HEK293 (cell line): ENCODE data around the gene OLA1.
A peak's percentile ranks its signal among the peaks of the same experiment; 100 is the strongest.

Experiments used
- CTCF ChIA-PET: fragments of 350-600 bp; formaldehyde crosslinking; extraction: SDS; loops from one replicate; lab custom pipeline; 2021; ENCODE audit warnings: antibody characterized with exemption; lab: Yijun Ruan, JAX
- POLR2A ChIA-PET: fragments of 300-600 bp; formaldehyde crosslinking; extraction: SDS; loops from one replicate; lab custom pipeline; 2020; ENCODE audit warnings: antibody characterized with exemption, inconsistent platforms; lab: Yijun Ruan, JAX
- H3K27ac ChIP-seq: fragments of 200-500 bp; sonication (Bioruptor generic); 2 replicates; pipeline ENCODE4 v1.5.1; 2014; ENCODE audit warnings: low read depth, low read length, control low read depth, inconsistent platforms; ENCODE audit errors: extremely low read depth
- H3K36me3 ChIP-seq, 2 experiments: fragments of 200-500 bp in 1 of 2; sonication (Bioruptor generic) in 1 of 2; 1 replicate in 1 of 2; 2 replicates in 1 of 2; pipeline ENCODE4 v1.5.1; 2014 to 2017; ENCODE audit warnings: inconsistent platforms in 2 of 2, low read length in 2 of 2; ENCODE audit not compliant: control insufficient read depth in 2 of 2, insufficient read depth in 1 of 2
- H3K4me1 ChIP-seq: fragments of 200-500 bp; sonication (Bioruptor generic); 2 replicates; pipeline ENCODE4 v1.5.1; 2014; ENCODE audit warnings: mild to moderate bottlenecking, low read length, inconsistent platforms; ENCODE audit not compliant: control insufficient read depth, insufficient read depth
- H3K4me3 ChIP-seq: 2 replicates; pipeline ENCODE4 v1.5.1; 2011; ENCODE audit warnings: low read depth, mild to moderate bottlenecking, control low read depth, low read length, moderate library complexity
- H3K9me3 ChIP-seq: fragments of 200-500 bp; sonication (Bioruptor generic); 2 replicates; pipeline ENCODE4 v1.5.1; 2014; ENCODE audit warnings: low read depth, low read length, inconsistent platforms; ENCODE audit not compliant: control insufficient read depth, insufficient read depth
- GLI2 ChIP-seq: fragments of 450-650 bp; formaldehyde crosslinking; IDR thresholded peaks from 2 replicates; pipeline ENCODE4; 2017; ENCODE audit warnings: missing biosample characterization, missing genetic modification characterization, low read depth, borderline replicate concordance
- PRDM1 ChIP-seq: fragments of 450-650 bp; formaldehyde crosslinking; IDR thresholded peaks from 2 replicates; pipeline ENCODE4; 2016; ENCODE audit warnings: missing biosample characterization, missing genetic modification characterization
- SCRT2 ChIP-seq: fragments of 450-650 bp; formaldehyde crosslinking; IDR thresholded peaks from 2 replicates; pipeline ENCODE4 v1.5.1; 2016; ENCODE audit warnings: missing biosample characterization, missing genetic modification characterization
- ZEB2 ChIP-seq: fragments of 450-650 bp; formaldehyde crosslinking; IDR thresholded peaks from 2 replicates; pipeline ENCODE4 v1.5.1; 2016; ENCODE audit warnings: missing biosample characterization, missing genetic modification characterization
- ZNF354C ChIP-seq: fragments of 450-650 bp; formaldehyde crosslinking; IDR thresholded peaks from 2 replicates; pipeline ENCODE4 v1.5.1; 2016; ENCODE audit warnings: missing biosample characterization, missing genetic modification characterization, low read depth, borderline replicate concordance
- ZNF426 ChIP-seq: fragments of 450-650 bp; formaldehyde crosslinking; IDR thresholded peaks from 2 replicates; pipeline ENCODE4 v1.5.1; 2017; ENCODE audit warnings: missing biosample characterization, missing genetic modification characterization, mild to moderate bottlenecking, inconsistent platforms, moderate library complexity
- ZNF529 ChIP-seq: fragments of 450-650 bp; formaldehyde crosslinking; IDR thresholded peaks from 2 replicates; pipeline ENCODE4 v1.5.1; 2017; ENCODE audit warnings: missing genetic modification characterization, missing biosample characterization; ENCODE audit not compliant: insufficient replicate concordance
- ZNF629 ChIP-seq: fragments of 450-650 bp; formaldehyde crosslinking; IDR thresholded peaks from 2 replicates; pipeline ENCODE4 v1.5.1; 2017; ENCODE audit warnings: missing biosample characterization, missing genetic modification characterization
- ZNF747 ChIP-seq: fragments of 450-650 bp; formaldehyde crosslinking; IDR thresholded peaks from 2 replicates; pipeline ENCODE4 v1.5.1; 2016; ENCODE audit warnings: missing biosample characterization, missing genetic modification characterization
- TF ChIP-seq, protein P1 (sequence below): fragments of 450-650 bp; formaldehyde crosslinking; IDR thresholded peaks from 2 replicates; pipeline ENCODE4 v1.5.1; 2016; ENCODE audit warnings: missing biosample characterization, missing genetic modification characterization
- TF ChIP-seq, protein P2 (sequence below): fragments of 450-650 bp; formaldehyde crosslinking; IDR thresholded peaks from 2 replicates; pipeline ENCODE4 v1.5.1; 2017; ENCODE audit warnings: missing biosample characterization, missing genetic modification characterization
- TF ChIP-seq, protein P3 (sequence below): fragments of 450-650 bp; formaldehyde crosslinking; IDR thresholded peaks from 2 replicates; pipeline ENCODE4 v1.5.1; 2017; ENCODE audit warnings: missing biosample characterization, missing genetic modification characterization
- TF ChIP-seq, protein P4 (sequence below): fragments of 450-650 bp; formaldehyde crosslinking; IDR thresholded peaks from 2 replicates; pipeline ENCODE4 v1.5.1; 2016; ENCODE audit warnings: missing biosample characterization, missing genetic modification characterization

The OLA1 gene

DNA sequence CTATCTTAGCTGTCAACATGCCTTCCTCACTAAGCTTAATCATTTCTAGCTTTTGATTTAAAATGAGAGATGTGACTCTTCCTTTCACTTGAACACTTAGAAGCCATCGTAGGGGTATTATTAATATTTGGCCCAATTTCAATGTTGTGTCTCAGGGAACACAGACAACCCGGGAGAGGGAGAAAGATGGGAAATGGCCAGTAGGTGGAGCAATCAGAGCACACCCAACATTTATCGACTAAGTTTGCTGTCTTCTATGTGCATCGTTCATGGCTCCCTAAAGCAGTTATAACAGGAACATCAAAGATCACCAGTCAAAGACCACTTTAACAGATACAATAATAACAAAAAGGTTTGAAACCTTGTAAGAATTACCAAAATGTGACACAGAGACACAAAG is 110.2 kb downstream of the OLA1 start:
- Histone ChIP-seq H3K9me3 (no peaks in the 10 kb centered on the region), H3K4me3 (no peak overlapping the region), H3K36me3 (peaks cover 0 to 25% of the 10 kb centered on the region in 2 experiments; a peak in 1 of 3 replicates), H3K27ac (no peak overlapping the region), H3K4me1 (no peaks in the 10 kb centered on the region)
- ChIA-PET CTCF (interaction anchor here (0.7 to 1.7 kb wide), 12 partner anchors 10 to 1958 kb away, joined by 3 to 6 read pairs (median 4); no protein-coding TSS in a partner anchor), POLR2A (no interaction called here)
- no peak for TF ChIP-seq SCRT2 (tag by site-specific recombination)
- no peak for TF ChIP-seq GLI2

DNA sequence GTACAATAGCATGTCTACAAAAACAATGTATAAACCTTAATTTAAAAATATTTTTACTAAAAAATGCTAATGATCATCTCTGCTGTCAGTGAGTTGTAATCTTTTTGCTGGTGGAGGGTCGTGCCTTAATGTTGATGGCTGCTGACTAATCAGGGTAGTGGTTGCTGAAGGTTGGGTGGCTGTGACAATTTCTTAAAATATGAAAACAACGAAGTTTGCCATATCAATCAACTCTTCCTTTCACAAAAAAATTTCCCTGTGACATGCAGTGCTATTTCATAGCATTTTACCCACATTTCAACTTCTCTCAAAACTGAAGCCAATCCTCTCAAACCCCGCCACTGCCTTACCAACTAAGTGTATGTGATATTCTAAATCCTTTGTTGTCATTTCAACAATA is 112.4 kb downstream of the OLA1 start:
- Histone ChIP-seq H3K4me1 (no peaks in the 10 kb centered on the region), H3K36me3 (peaks cover 0 to 25% of the 10 kb centered on the region in 2 experiments; a peak in 1 of 3 replicates), H3K27ac (no peak overlapping the region), H3K4me3 (no peak overlapping the region), H3K9me3 (no peaks in the 10 kb centered on the region)
- ChIA-PET CTCF (no interaction called here), POLR2A (no interaction called here)
- TF ChIP-seq ZNF426 (tag by site-specific recombination) (no peak), ZNF529 (tag by site-specific recombination) (no peak), ZNF747 (tag by site-specific recombination) (no peak), ZEB2 (no peak), ZNF354C (no peak)
- TF ChIP-seq, protein P1, sequence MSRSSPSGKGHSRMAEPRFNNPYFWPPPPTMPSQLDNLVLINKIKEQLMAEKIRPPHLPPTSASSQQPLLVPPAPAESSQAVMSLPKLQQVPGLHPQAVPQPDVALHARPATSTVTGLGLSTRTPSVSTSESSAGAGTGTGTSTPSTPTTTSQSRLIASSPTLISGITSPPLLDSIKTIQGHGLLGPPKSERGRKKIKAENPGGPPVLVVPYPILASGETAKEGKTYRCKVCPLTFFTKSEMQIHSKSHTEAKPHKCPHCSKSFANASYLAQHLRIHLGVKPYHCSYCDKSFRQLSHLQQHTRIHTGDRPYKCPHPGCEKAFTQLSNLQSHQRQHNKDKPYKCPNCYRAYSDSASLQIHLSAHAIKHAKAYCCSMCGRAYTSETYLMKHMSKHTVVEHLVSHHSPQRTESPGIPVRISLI (tag by site-specific recombination): no peak
- TF ChIP-seq, protein P2, sequence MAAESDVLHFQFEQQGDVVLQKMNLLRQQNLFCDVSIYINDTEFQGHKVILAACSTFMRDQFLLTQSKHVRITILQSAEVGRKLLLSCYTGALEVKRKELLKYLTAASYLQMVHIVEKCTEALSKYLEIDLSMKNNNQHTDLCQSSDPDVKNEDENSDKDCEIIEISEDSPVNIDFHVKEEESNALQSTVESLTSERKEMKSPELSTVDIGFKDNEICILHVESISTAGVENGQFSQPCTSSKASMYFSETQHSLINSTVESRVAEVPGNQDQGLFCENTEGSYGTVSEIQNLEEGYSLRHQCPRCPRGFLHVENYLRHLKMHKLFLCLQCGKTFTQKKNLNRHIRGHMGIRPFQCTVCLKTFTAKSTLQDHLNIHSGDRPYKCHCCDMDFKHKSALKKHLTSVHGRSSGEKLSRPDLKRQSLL (tag by site-specific recombination): no peak

DNA sequence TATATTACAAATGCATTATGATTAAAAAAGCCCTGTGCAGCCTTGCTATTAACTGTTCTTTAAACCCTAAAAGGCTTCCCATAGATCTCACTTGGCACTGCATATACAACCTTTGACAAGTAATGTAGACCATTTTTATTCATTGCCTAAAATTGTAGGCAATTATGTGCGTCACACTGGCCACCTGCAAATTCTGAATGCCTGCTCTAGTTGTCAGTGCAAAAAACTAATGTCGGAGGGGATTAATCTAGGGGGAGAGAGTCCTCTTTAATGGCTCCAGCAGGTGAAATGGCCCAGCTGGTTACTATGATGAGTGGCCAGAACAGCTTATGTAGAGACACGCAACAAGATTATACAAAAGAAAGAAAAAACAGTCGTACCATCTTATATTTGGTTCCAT is 123.2 kb downstream of the OLA1 start:
- no peak for TF ChIP-seq ZNF629 (tag by site-specific recombination)
- TF ChIP-seq, protein P3, sequence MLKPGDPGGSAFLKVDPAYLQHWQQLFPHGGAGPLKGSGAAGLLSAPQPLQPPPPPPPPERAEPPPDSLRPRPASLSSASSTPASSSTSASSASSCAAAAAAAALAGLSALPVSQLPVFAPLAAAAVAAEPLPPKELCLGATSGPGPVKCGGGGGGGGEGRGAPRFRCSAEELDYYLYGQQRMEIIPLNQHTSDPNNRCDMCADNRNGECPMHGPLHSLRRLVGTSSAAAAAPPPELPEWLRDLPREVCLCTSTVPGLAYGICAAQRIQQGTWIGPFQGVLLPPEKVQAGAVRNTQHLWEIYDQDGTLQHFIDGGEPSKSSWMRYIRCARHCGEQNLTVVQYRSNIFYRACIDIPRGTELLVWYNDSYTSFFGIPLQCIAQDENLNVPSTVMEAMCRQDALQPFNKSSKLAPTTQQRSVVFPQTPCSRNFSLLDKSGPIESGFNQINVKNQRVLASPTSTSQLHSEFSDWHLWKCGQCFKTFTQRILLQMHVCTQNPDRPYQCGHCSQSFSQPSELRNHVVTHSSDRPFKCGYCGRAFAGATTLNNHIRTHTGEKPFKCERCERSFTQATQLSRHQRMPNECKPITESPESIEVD (tag by site-specific recombination): peak; percentile 37; the same call in 1 of the 2 replicates
- H3K27ac ChIP-seq: no peak overlapping the region
- H3K4me3 ChIP-seq: no peak overlapping the region
- CTCF ChIA-PET: no interaction called here
- H3K9me3 ChIP-seq: no peaks in the 10 kb centered on the region
- peaks cover 16% of the 10 kb centered on the region for H3K4me1 ChIP-seq
- no peaks in the 10 kb centered on the region; a peak in 1 of 3 replicates for H3K36me3 ChIP-seq
- POLR2A ChIA-PET: no interaction called here

DNA sequence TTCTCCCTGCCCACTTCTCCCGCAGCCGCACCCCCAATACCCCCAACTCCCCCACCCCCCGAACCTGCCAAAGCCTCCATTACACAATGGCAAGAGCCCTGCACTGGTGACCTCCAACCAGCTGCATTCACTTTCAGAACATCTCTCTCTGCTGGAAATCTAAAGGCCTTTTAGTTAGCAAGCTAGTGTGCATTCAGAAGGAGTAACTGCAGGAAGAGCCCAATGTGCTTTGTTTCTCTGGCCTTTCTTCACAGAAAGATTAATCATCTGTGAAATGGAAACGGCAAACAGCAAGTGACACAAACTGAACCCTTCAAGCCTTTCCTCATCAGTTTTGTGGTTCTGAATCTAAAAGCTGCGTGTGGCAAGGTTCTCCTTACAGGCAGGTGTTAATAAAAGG is 124.2 kb downstream of the OLA1 start:
- POLR2A ChIA-PET: no interaction called here
- Histone ChIP-seq H3K4me3 (no peak overlapping the region), H3K4me1 (peaks cover 16% of the 10 kb centered on the region), H3K27ac (no peak overlapping the region), H3K9me3 (no peaks in the 10 kb centered on the region), H3K36me3 (no peaks in the 10 kb centered on the region; a peak in 1 of 3 replicates)
- TF ChIP-seq PRDM1 (tag by site-specific recombination): peak; percentile 39; the same call in 1 of the 2 replicates
- TF ChIP-seq, protein P4, sequence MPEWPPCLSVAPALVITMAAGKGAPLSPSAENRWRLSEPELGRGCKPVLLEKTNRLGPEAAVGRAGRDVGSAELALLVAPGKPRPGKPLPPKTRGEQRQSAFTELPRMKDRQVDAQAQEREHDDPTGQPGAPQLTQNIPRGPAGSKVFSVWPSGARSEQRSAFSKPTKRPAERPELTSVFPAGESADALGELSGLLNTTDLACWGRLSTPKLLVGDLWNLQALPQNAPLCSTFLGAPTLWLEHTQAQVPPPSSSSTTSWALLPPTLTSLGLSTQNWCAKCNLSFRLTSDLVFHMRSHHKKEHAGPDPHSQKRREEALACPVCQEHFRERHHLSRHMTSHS (tag by site-specific recombination): no peak
- CTCF ChIA-PET: no interaction called here
